K562 (cell line): ENCODE results near the gene RYK. TPM values are rescaled to one million over a fixed set of nuclear protein-coding genes. Genes with fewer than 3 reads are reported as not detected.

ENCODE experiments used
- CAMTA2 ChIP-seq: fragments of 250-450 bp; sonication (Bioruptor Pico); conservative IDR thresholded peaks from 2 replicates; pipeline ENCODE4 v1.5.1; 2022
- CREB3 ChIP-seq: fragments of 450-650 bp; conservative IDR thresholded peaks from 2 replicates; pipeline ENCODE4 v1.6.1; 2016; ENCODE audit warnings: missing genetic modification characterization, low read depth, mild to moderate bottlenecking, missing compliant biosample characterization, moderate library complexity
- DNMT1 ChIP-seq: fragments of 450-650 bp; IDR thresholded peaks from 2 replicates; pipeline ENCODE4 v1.6.1; 2016; ENCODE audit warnings: antibody characterized with exemption, mild to moderate bottlenecking
- GTF3C2 ChIP-seq: IDR thresholded peaks from 3 replicates; pipeline ENCODE4 v1.6.1; 2011; ENCODE audit warnings: borderline replicate concordance, mild to moderate bottlenecking, moderate library complexity; ENCODE audit not compliant: insufficient read length; ENCODE audit errors: extremely low read depth
- HLTF ChIP-seq: fragments of 450-650 bp; IDR thresholded peaks from 2 replicates; pipeline ENCODE4 v1.6.1; 2016
- MAFK ChIP-seq: IDR thresholded peaks from 2 replicates; pipeline ENCODE4 v1.6.1; 2011; ENCODE audit warnings: low read length, improper control_type of control experiment
- MYNN ChIP-seq, 2 experiments: sonication (generic); formaldehyde crosslinking in 1 of 2; IDR thresholded peaks; 2 replicates each; pipeline versions ENCODE4 v1.5.0 to v1.6.1; 2016 to 2020; ENCODE audit warnings: antibody characterized with exemption in 1 of 2, missing genetic modification reagents in 1 of 2
- NR2F6 ChIP-seq: fragments of 450-650 bp; formaldehyde crosslinking; IDR thresholded peaks from 2 replicates; pipeline ENCODE4 v1.4.0; 2020; ENCODE audit warnings: mild to moderate bottlenecking
- POLR2AphosphoS5 ChIP-seq: IDR thresholded peaks from 2 replicates; pipeline ENCODE4 v1.6.1; 2011; ENCODE audit warnings: mild to moderate bottlenecking, low read depth, low read length, moderate library complexity; ENCODE audit not compliant: control insufficient read depth, insufficient read depth
- RBM15 ChIP-seq: fragments of 200-400 bp; formaldehyde crosslinking; IDR thresholded peaks from 2 replicates; pipeline ENCODE4 v1.6.1; 2018; ENCODE audit warnings: mild to moderate bottlenecking, low read length, moderate library complexity; ENCODE audit not compliant: insufficient read depth
- SMARCA5 ChIP-seq: fragments of 450-650 bp; IDR thresholded peaks from 2 replicates; pipeline ENCODE4 v1.6.1; 2016
- TCF3 ChIP-seq: sonication (generic); formaldehyde crosslinking; IDR thresholded peaks from 2 replicates; pipeline ENCODE4 v1.4.0; 2020; ENCODE audit warnings: mild to moderate bottlenecking, missing genetic modification reagents
- ZFX ChIP-seq: sonication (generic); formaldehyde crosslinking; IDR thresholded peaks from 2 replicates; pipeline ENCODE4 v1.8.0; 2022; ENCODE audit warnings: mild to moderate bottlenecking, missing genetic modification reagents, moderate library complexity
- ZNF253 ChIP-seq: fragments of 250-450 bp; sonication (Bioruptor Pico); conservative IDR thresholded peaks from 2 replicates; pipeline ENCODE4 v1.6.1; 2021; ENCODE audit warnings: mild to moderate bottlenecking
- ZNF436 ChIP-seq: fragments of 250-450, 450-650 bp; sonication (Bioruptor Pico); formaldehyde crosslinking; IDR thresholded peaks from 2 replicates; pipeline ENCODE4 v1.7.0; 2020; ENCODE audit warnings: mild to moderate bottlenecking
- ZNF586 ChIP-seq: fragments of 450-650 bp; formaldehyde crosslinking; conservative IDR thresholded peaks from 2 replicates; pipeline ENCODE4 v1.4.0; 2020; ENCODE audit warnings: mild to moderate bottlenecking, moderate library complexity
- ZNF592 ChIP-seq: fragments of 450-650 bp; IDR thresholded peaks from 2 replicates; pipeline ENCODE4 v1.6.1; 2017; ENCODE audit warnings: antibody characterized with exemption, mild to moderate bottlenecking
- polyA plus RNA-seq, 8 experiments: library from polyadenylated mRNA; depleted of rRNA in 4 of 8; stranded (reverse) in 5 of 8; unstranded in 3 of 8; fragments of >200 nt; fragmentation: Nextera tagmentation in 2 of 8; fragmentation: Illumina TruSeq in 1 of 8; extraction: Ambion mirVana in 2 of 8; extraction: Trizol in 1 of 8; gene quantifications; 2 replicates each; pipeline versions ENCODE4 v1.2.1 to v1.2.3, GENCODE V29; 2011 to 2014; ENCODE audit warnings: inconsistent platforms in 1 of 8, missing spikeins in 1 of 8
- total RNA-seq, 7 experiments: library from RNA; depleted of rRNA in 6 of 7; stranded (reverse); fragments of >200 nt in 6 of 7; fragmentation: Illumina TruSeq in 2 of 7; extraction: Trizol in 2 of 7; gene quantifications; 2 replicates each; pipeline versions ENCODE4 v1.2.1 to v1.2.3, GENCODE V29; 2011 to 2021; ENCODE audit warnings: low replicate concordance in 1 of 7
- TF ChIP-seq, protein P1 (sequence below): fragments of 250-450 bp; sonication (Bioruptor Pico); IDR thresholded peaks from 2 replicates; pipeline ENCODE4 v1.9.0; 2021; ENCODE audit warnings: mild to moderate bottlenecking
- TF ChIP-seq, protein P2 (sequence below): fragments of 450-650 bp; formaldehyde crosslinking; IDR thresholded peaks from 2 replicates; pipeline ENCODE4 v1.4.0; 2020; ENCODE audit warnings: mild to moderate bottlenecking, mixed read lengths

The RYK gene
- total and polyA plus RNA-seq, 9 of the 15 experiments (the other 6 are each of a cell fraction or from before 2014, with no cell fraction given): 4.2 to 29.5 (median 16.6) TPM

DNA sequence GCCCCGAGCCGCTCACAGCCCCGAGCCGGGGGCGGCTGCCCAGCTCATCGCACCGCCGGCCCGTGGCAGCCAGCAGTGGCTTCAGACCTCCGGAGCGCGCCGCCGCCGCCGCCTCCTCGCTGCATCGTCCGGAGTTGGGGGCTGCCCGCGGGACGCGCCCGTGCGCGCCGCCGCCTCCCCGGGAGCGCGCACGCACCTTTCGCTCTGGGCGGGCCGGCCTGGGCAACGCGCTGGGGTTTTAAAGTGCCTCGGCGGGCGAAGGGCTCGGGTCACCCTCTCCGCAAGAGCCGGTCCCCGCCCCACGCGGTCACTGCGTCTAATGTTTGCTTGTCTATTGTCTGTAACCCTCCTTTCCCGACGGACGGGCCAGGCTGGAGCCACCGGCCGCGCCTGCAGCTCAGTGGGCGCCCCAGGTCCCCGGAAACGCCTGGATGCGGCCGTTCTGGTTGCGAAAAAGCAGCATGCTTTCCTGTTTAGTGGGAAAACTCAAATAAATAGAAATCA, at the start of gene RYK (continued):
- TF ChIP-seq, protein P1, sequence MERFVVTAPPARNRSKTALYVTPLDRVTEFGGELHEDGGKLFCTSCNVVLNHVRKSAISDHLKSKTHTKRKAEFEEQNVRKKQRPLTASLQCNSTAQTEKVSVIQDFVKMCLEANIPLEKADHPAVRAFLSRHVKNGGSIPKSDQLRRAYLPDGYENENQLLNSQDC (CRISPR knock-in tag): no peak
- no peak for TF ChIP-seq ZNF253 (CRISPR knock-in tag)
- no peak for TF ChIP-seq CAMTA2
- TF ChIP-seq DNMT1: no peak
- no peak for TF ChIP-seq MYNN (IDR thresholded peaks at IDR 0.05)
- TF ChIP-seq MYNN (CRISPR knock-in tag; IDR thresholded peaks at IDR 0.05): no peak
- peak; percentile 57 for TF ChIP-seq POLR2AphosphoS5
- TF ChIP-seq, protein P2, sequence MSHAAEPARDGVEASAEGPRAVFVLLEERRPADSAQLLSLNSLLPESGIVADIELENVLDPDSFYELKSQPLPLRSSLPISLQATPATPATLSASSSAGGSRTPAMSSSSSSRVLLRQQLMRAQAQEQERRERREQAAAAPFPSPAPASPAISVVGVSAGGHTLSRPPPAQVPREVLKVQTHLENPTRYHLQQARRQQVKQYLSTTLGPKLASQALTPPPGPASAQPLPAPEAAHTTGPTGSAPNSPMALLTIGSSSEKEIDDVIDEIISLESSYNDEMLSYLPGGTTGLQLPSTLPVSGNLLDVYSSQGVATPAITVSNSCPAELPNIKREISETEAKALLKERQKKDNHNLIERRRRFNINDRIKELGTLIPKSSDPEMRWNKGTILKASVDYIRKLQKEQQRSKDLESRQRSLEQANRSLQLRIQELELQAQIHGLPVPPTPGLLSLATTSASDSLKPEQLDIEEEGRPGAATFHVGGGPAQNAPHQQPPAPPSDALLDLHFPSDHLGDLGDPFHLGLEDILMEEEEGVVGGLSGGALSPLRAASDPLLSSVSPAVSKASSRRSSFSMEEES: no peak
- no peak for TF ChIP-seq MAFK
- TF ChIP-seq HLTF: no peak
- no peak for TF ChIP-seq NR2F6 (CRISPR knock-in tag)
- no peak for TF ChIP-seq GTF3C2
- TF ChIP-seq ZNF436 (CRISPR knock-in tag): no peak
- no peak for TF ChIP-seq CREB3 (tag)
- TF ChIP-seq SMARCA5: no peak
- TF ChIP-seq TCF3 (CRISPR knock-in tag): no peak
- TF ChIP-seq ZFX (CRISPR knock-in tag): peak; percentile 58; the same call in 1 of the 2 replicates
- TF ChIP-seq ZNF586 (CRISPR knock-in tag): no peak
- TF ChIP-seq RBM15: no peak
- TF ChIP-seq ZNF592: peak; percentile 54; the same call in 1 of the 2 replicates
